ENCODE data around the gene LUC7L.

LUC7L gene

GRCh38 chr16:180101-180675, 49.1 kb downstream of the LUC7L start, which contains the start of gene HBQ1:
TSS of gene HBQ1 (plus strand) at chr16:180459. CDS start at chr16:180487, 28 bp downstream.
- peak within 1 kb of the TSS; percentile 79 for H3K27ac ChIP-seq
- TF ChIP-seq, protein P1, sequence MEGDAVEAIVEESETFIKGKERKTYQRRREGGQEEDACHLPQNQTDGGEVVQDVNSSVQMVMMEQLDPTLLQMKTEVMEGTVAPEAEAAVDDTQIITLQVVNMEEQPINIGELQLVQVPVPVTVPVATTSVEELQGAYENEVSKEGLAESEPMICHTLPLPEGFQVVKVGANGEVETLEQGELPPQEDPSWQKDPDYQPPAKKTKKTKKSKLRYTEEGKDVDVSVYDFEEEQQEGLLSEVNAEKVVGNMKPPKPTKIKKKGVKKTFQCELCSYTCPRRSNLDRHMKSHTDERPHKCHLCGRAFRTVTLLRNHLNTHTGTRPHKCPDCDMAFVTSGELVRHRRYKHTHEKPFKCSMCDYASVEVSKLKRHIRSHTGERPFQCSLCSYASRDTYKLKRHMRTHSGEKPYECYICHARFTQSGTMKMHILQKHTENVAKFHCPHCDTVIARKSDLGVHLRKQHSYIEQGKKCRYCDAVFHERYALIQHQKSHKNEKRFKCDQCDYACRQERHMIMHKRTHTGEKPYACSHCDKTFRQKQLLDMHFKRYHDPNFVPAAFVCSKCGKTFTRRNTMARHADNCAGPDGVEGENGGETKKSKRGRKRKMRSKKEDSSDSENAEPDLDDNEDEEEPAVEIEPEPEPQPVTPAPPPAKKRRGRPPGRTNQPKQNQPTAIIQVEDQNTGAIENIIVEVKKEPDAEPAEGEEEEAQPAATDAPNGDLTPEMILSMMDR (conservative IDR thresholded peaks at IDR 0.05): peak; percentile 84

- TF ChIP-seq, protein P1 (conservative IDR thresholded peaks at IDR 0.05): no peak
- peak overlapping the region; percentile 79; the same call in 1 of the 2 replicates for H3K27ac ChIP-seq
Observed at GRCh38 chr16:179211-180092, 49.8 kb downstream of the LUC7L start.

DNA sequence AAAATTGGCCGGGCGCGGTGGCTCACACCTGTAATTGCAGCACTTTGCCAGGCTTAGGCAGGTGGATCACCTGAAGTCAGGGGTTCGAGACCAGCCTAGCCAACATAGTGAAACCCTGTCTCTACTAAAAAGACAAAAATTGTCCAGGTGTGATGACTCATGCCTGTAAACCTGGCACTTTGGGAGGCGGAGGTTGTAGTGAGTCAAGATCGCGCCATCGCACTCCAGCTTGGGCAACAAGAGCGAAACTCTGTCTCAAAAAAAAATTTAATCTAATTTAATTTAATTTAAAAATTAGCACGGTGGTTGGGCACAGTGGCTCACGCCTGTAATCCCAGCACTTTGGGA, 50.6 kb downstream of the LUC7L start:
- H3K27ac ChIP-seq: no peak overlapping the region
- TF ChIP-seq, protein P1 (conservative IDR thresholded peaks at IDR 0.05): no peak

DNA sequence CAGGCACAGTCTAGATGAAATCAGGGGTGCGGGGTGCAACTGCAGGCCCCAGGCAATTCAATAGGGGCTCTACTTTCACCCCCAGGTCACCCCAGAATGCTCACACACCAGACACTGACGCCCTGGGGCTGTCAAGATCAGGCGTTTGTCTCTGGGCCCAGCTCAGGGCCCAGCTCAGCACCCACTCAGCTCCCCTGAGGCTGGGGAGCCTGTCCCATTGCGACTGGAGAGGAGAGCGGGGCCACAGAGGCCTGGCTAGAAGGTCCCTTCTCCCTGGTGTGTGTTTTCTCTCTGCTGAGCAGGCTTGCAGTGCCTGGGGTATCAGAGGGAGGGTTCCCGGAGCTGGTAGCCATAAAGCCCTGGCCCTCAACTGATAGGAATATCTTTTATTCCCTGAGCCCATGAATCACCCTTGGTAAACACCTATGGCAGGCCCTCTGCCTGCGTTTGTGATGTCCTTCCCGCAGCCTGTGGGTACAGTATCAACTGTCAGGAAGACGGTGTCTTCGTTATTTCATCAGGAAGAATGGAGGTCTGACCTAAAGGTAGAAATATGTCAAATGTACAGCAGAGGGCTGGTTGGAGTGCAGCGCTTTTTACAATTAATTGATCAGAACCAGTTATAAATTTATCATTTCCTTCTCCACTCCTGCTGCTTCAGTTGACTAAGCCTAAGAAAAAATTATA, 51.1 kb downstream of the LUC7L start:
- no peak overlapping the region for H3K27ac ChIP-seq
- TF ChIP-seq, protein P1 (conservative IDR thresholded peaks at IDR 0.05): no peak

DNA sequence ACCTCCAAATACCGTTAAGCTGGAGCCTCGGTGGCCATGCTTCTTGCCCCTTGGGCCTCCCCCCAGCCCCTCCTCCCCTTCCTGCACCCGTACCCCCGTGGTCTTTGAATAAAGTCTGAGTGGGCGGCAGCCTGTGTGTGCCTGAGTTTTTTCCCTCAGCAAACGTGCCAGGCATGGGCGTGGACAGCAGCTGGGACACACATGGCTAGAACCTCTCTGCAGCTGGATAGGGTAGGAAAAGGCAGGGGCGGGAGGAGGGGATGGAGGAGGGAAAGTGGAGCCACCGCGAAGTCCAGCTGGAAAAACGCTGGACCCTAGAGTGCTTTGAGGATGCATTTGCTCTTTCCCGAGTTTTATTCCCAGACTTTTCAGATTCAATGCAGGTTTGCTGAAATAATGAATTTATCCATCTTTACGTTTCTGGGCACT, 51.8 kb downstream of the LUC7L start:
- H3K27ac ChIP-seq: no peak overlapping the region
- TF ChIP-seq, protein P1 (conservative IDR thresholded peaks at IDR 0.05): no peak

DNA sequence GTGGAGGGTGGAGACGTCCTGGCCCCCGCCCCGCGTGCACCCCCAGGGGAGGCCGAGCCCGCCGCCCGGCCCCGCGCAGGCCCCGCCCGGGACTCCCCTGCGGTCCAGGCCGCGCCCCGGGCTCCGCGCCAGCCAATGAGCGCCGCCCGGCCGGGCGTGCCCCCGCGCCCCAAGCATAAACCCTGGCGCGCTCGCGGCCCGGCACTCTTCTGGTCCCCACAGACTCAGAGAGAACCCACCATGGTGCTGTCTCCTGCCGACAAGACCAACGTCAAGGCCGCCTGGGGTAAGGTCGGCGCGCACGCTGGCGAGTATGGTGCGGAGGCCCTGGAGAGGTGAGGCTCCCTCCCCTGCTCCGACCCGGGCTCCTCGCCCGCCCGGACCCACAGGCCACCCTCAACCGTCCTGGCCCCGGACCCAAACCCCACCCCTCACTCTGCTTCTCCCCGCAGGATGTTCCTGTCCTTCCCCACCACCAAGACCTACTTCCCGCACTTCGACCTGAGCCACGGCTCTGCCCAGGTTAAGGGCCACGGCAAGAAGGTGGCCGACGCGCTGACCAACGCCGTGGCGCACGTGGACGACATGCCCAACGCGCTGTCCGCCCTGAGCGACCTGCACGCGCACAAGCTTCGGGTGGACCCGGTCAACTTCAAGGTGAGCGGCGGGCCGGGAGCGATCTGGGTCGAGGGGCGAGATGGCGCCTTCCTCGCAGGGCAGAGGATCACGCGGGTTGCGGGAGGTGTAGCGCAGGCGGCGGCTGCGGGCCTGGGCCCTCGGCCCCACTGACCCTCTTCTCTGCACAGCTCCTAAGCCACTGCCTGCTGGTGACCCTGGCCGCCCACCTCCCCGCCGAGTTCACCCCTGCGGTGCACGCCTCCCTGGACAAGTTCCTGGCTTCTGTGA, 52.5 kb downstream of the LUC7L start, which contains the start of gene HBA1:
Gene HBA1 (plus strand): TSS at position 204 of the 906 bp plus-strand sequence. CDS start 37 bp downstream, at position 241.
- peak within 1 kb of the TSS; percentile 50 for H3K27ac ChIP-seq

DNA sequence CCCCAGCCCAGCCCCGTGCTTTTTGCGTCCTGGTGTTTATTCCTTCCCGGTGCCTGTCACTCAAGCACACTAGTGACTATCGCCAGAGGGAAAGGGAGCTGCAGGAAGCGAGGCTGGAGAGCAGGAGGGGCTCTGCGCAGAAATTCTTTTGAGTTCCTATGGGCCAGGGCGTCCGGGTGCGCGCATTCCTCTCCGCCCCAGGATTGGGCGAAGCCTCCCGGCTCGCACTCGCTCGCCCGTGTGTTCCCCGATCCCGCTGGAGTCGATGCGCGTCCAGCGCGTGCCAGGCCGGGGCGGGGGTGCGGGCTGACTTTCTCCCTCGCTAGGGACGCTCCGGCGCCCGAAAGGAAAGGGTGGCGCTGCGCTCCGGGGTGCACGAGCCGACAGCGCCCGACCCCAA, 53.2 kb downstream of the LUC7L start:
- peak overlapping the region; percentile 50 for H3K27ac ChIP-seq
